Colonic mucosa (tissue), 4 donors: ENCODE measurements around the gene TSHZ2. TPM values are rescaled to one million over a fixed set of nuclear protein-coding genes. Genes with fewer than 3 reads are reported as not detected.
"Not testable (repeated sequence)": the region's sequence is repeated elsewhere in the genome, so short reads cannot be mapped to it uniquely, and the experiment has no call there.

ENCODE experiments used
- DNase-seq: peaks from one replicate; pipeline ENCODE4 v3.0.0-alpha.2; 2020
- H3K27ac ChIP-seq: fragments of 200-600 bp; one replicate; pipeline ENCODE4 v1.8.0; 2021
- H3K27me3 ChIP-seq: fragments of 200-600 bp; one replicate; pipeline ENCODE4 v1.8.0; 2021
- H3K36me3 ChIP-seq: fragments of 200-600 bp; one replicate; pipeline ENCODE4 v1.8.0; 2021
- H3K4me1 ChIP-seq: fragments of 200-600 bp; one replicate; pipeline ENCODE4 v1.8.0; 2021; ENCODE audit warnings: mild to moderate bottlenecking
- H3K4me3 ChIP-seq: fragments of 200-600 bp; one replicate; pipeline ENCODE4 v1.8.0; 2021
- H3K9ac ChIP-seq, 2 donors: one replicate each; pipeline ENCODE4 v1.7.0; 2013; ENCODE audit warnings: control low read depth in 2 of 2, low read depth in 2 of 2, low read length in 2 of 2
- H3K9me3 ChIP-seq: fragments of 200-600 bp; one replicate; pipeline ENCODE4 v1.8.0; 2021
- intact Hi-C: fragments of 100-400 bp; cut with DNase I; formaldehyde crosslinking; loops from one replicate; pipeline ENCODE4 v1.14.1; 2022
- total RNA-seq, 2 donors: library from RNA; stranded (reverse); fragmentation: NEBNext Ultra II Directional in 1 of 2; extraction: Animal tissue kit (Norgen Biotek cat#: 25700) in 1 of 2; gene quantifications; one replicate each; pipeline ENCODE4 v1.2.1, GENCODE V29; 2021
- TF ChIP-seq, protein P1 (sequence below): fragments of 200-600 bp; IDR thresholded peaks from one replicate; pipeline ENCODE4 v1.8.0; 2022; ENCODE audit warnings: antibody characterized with exemption, mild to moderate bottlenecking
- donor health status: healthy.
- donor health status: DM: no; HTN: no; CAD: no.
- donor health status: DM: no; HTN: no; CAD: no.

The TSHZ2 gene
- total RNA-seq, 2 donors from 2014 or later = 2.1 to 3.1 TPM

DNA sequence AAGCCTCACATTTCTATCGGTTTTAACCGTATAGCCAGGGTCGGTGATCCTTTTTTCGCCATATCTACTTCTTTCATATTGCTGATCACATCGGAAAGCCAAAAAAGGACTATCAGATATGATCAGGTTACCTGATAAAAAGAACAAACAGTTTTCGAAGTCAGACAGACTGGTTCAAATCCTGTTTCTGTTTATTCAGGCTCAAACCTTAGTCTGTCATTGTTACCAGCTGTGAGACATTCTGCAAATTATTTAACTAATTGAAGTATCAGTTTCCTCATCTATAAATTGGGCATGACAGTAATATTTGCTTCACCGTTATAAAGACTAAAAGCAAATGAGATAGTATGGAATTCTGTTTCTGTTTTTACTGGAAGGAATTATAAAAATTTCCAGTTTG lies 111.3 kb downstream of the TSHZ2 start:
- H3K4me1 ChIP-seq = no peaks in the 10 kb centered on the region
- H3K4me3 ChIP-seq = no peak overlapping the region
- intact Hi-C loops = no loop called here
- no peaks in the 10 kb centered on the region for H3K27me3 ChIP-seq
- H3K9me3 ChIP-seq = no peaks in the 10 kb centered on the region
- H3K9ac ChIP-seq = no peak overlapping the region
- TF ChIP-seq, protein P1, sequence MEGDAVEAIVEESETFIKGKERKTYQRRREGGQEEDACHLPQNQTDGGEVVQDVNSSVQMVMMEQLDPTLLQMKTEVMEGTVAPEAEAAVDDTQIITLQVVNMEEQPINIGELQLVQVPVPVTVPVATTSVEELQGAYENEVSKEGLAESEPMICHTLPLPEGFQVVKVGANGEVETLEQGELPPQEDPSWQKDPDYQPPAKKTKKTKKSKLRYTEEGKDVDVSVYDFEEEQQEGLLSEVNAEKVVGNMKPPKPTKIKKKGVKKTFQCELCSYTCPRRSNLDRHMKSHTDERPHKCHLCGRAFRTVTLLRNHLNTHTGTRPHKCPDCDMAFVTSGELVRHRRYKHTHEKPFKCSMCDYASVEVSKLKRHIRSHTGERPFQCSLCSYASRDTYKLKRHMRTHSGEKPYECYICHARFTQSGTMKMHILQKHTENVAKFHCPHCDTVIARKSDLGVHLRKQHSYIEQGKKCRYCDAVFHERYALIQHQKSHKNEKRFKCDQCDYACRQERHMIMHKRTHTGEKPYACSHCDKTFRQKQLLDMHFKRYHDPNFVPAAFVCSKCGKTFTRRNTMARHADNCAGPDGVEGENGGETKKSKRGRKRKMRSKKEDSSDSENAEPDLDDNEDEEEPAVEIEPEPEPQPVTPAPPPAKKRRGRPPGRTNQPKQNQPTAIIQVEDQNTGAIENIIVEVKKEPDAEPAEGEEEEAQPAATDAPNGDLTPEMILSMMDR = no peak
- DNase-seq = no peak
- no peak overlapping the region for H3K27ac ChIP-seq
- H3K36me3 ChIP-seq = no peaks in the 10 kb centered on the region

DNA sequence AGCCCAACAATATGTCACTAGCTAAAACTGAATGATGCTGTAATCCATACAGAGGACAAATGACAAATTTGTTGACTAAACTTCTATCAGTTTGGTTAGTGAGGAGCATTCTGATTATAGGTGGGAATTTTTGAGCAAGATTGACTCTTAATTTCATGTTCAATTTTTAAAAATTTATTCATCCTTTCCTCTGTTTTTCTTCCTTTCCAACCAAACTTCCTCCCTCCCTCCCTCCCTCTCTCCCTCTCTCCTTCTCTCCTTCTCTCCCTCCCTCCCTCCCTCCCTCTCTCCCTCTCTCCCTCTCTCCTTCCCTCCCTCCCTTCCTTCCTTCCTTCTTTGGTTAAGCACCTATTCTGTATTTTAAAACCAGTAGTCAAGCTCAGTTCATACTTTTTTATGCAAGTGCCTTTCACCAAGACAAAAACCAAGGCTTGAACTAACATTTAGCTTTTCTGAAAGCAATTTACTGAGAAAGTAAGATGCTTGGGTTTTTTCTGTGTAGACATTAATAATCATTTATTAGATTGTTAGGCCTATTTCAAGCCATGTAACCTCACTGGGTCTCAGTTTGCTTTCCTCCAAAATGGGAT lies 112.3 kb downstream of the TSHZ2 start:
- no peak for DNase-seq
- Histone ChIP-seq H3K9ac (no peak overlapping the region), H3K36me3 (no peaks in the 10 kb centered on the region), H3K4me3 (no peak overlapping the region), H3K9me3 (no peaks in the 10 kb centered on the region), H3K27ac (no peak overlapping the region), H3K4me1 (no peaks in the 10 kb centered on the region), H3K27me3 (no peaks in the 10 kb centered on the region)
- TF ChIP-seq, protein P1 = no peak
- intact Hi-C loops = no loop called here

DNA sequence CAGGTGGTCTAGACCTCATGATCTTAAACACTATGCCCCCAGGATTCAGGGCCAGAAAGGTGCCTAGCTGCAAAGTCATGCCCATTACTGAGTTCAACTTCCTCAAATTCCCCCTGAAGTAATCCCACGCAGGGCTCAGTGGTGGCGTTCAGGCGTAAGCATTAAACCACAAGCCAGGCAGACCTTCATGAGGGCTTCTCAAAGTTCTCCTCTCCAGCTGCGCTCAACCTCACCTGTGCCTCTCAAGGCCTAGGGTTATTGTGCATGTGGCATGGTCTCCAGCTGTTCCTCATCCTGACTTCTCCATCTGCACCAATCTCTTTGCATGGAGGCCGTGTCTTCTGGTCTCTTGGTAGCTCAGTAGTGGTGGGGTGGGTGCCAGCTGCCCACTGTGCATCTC lies 113.6 kb downstream of the TSHZ2 start:
- intact Hi-C loops = no loop called here
- TF ChIP-seq, protein P1 = no peak
- H3K9me3 ChIP-seq = no peaks in the 10 kb centered on the region
- H3K27me3 ChIP-seq = no peaks in the 10 kb centered on the region
- H3K4me3 ChIP-seq = no peak overlapping the region
- no peaks in the 10 kb centered on the region for H3K36me3 ChIP-seq
- H3K4me1 ChIP-seq = no peaks in the 10 kb centered on the region
- H3K27ac ChIP-seq = no peak overlapping the region
- no peak for DNase-seq
- no peak overlapping the region for H3K9ac ChIP-seq

DNA sequence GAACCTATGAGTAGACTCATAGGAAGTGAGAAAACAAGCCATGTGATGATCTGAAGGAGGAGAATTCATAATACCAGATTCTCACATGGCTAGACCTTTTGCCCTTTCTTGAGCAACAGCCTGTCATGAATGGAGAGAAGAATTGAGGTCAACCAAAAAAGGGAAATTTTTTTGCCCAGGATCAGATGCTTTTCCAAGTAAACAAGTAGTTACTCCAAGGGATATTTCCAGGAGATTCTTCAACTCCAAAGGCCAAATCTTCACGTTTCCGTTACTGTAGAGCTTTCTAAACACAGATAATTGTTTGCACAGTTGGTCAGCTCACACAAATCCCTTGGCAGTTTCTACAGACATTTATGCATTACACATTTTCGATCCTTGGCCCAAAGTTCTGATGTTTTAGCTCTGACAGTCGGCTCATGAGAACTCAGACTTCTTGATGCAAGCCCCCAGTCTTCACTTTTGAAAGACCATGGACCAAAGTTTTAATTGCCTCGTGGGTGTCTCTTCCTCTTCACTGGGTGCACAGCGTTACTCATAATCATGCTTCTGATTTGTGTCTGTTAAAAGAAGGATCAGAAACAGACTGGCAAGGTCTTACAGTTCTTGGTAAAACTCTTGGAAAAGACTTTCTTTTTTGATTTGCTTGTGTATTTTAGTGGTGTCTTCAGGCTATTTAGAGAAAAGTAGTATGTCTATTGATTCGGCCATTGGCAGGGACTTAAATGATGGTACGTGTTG lies 115.0 kb downstream of the TSHZ2 start:
- Histone ChIP-seq H3K9ac (no peak overlapping the region), H3K4me1 (no peaks in the 10 kb centered on the region), H3K36me3 (no peaks in the 10 kb centered on the region), H3K27ac (no peak overlapping the region), H3K27me3 (no peaks in the 10 kb centered on the region), H3K4me3 (no peak overlapping the region), H3K9me3 (no peaks in the 10 kb centered on the region)
- DNase-seq = no peak
- TF ChIP-seq, protein P1 = no peak
- intact Hi-C loops = no loop called here

DNA sequence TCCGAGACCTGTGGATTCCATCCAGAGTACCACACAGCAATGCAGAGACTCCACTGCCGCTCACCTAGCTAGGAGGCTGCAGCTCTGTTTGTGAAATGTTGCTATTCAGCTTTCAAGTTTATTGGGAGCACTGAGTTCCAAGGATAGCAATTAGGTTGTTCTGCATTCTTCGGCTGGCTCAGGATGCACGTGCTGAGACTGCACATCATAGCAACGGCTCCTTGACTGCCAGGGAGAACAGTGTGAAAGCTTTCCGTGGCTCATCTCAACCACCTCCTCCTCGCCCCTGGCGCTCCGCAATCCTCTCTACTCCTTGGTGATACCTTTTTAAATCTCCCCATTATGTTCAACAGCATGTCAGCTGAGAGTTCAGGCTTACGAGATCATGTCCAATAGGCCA lies 116.6 kb downstream of the TSHZ2 start:
- intact Hi-C loops = no loop called here
- DNase-seq = no peak

DNA sequence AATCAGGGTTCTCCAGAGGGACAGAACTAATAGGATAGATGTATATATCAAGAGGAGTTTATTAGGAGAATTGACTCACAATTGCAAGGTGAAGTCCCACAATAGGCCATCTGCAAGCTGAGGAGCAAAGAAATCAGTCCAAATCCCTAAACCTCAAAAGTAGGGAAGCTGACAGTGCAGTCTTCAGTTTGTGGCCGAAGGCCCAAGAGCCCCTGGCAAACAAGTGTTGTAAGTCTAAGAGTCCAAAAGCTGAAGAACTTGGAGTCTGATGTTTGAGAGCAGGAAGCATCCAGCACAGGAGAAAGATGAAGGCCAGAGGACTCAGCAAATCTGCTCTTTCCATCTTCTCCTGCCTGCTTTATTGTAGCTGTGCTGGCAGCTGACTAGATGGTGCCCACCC lies 117.7 kb downstream of the TSHZ2 start:
- H3K27me3 ChIP-seq, H3K9ac ChIP-seq, H3K4me1 ChIP-seq, H3K27ac ChIP-seq, DNase-seq, intact Hi-C loops, H3K36me3 ChIP-seq, H3K4me3 ChIP-seq, H3K9me3 ChIP-seq: not testable (repeated sequence)

More for the DNA sequence above, 116.6 kb downstream of the TSHZ2 start:
- Histone ChIP-seq H3K9ac (no peak overlapping the region), H3K4me3 (no peak overlapping the region), H3K9me3 (no peaks in the 10 kb centered on the region), H3K36me3 (no peaks in the 10 kb centered on the region), H3K27ac (no peak overlapping the region), H3K27me3 (no peaks in the 10 kb centered on the region), H3K4me1 (no peaks in the 10 kb centered on the region)
- TF ChIP-seq, protein P1 = no peak
